Fibroblast of lung (primary cell): ENCODE measurements around the gene OTOA. TPM values are rescaled to one million over a fixed set of nuclear protein-coding genes. Genes with fewer than 3 reads are reported as not detected.
"Not testable (repeated sequence)": the region's sequence is repeated elsewhere in the genome, so short reads cannot be mapped to it uniquely, and the experiment has no call there.

ENCODE experiments used
- DNase-seq, 2 donors: peaks; one replicate each; pipeline versions ENCODE4 v3.0.0 to v3.0.0-alpha.2; 2010; ENCODE audit warnings: low read depth in 2 of 2
- H2AFZ ChIP-seq: 2 replicates; pipeline ENCODE4 v1.5.1; 2012; ENCODE audit warnings: low read length, control low read depth, inconsistent platforms
- H3K27ac ChIP-seq: 2 replicates; pipeline ENCODE4 v1.5.1; 2011; ENCODE audit warnings: low read length, control low read depth; ENCODE audit not compliant: insufficient read depth
- H3K27me3 ChIP-seq: 2 replicates; pipeline ENCODE4 v1.5.1; 2011; ENCODE audit warnings: mild to moderate bottlenecking, low read length; ENCODE audit not compliant: control insufficient read depth, insufficient read depth
- H3K36me3 ChIP-seq: 2 replicates; pipeline ENCODE4 v1.5.1; 2011; ENCODE audit warnings: low read length; ENCODE audit not compliant: control insufficient read depth, insufficient read depth
- H3K4me1 ChIP-seq: 2 replicates; pipeline ENCODE4 v1.5.1; 2011; ENCODE audit warnings: low read length; ENCODE audit not compliant: control insufficient read depth, insufficient read depth; ENCODE audit errors: extremely low read depth
- H3K4me2 ChIP-seq: 2 replicates; pipeline ENCODE4 v1.5.1; 2011; ENCODE audit warnings: low read length, control low read depth; ENCODE audit not compliant: insufficient read depth; ENCODE audit errors: extremely low read depth
- H3K4me3 ChIP-seq, 4 experiments: fragments of 200-600 bp in 1 of 4; sonication (generic) in 1 of 4; replicated peaks in 1 of 4; 2 replicates each; pipeline ENCODE4 v1.5.1; 2011 to 2016; ENCODE audit warnings: low read length in 4 of 4, low read depth in 3 of 4, mild to moderate bottlenecking in 3 of 4, control low read depth in 2 of 4, inconsistent platforms in 1 of 4, mixed read lengths in 1 of 4; ENCODE audit not compliant: insufficient read depth in 1 of 4; ENCODE audit errors: control extremely low read depth in 1 of 4
- H3K79me2 ChIP-seq: 2 replicates; pipeline ENCODE4 v1.5.1; 2012; ENCODE audit warnings: mild to moderate bottlenecking, low read length, inconsistent platforms; ENCODE audit not compliant: control insufficient read depth, insufficient read depth
- H3K9ac ChIP-seq: 2 replicates; pipeline ENCODE4 v1.5.1; 2011; ENCODE audit warnings: mild to moderate bottlenecking, low read length, control low read depth; ENCODE audit not compliant: insufficient read depth
- H3K9me3 ChIP-seq: 2 replicates; pipeline ENCODE4 v1.5.1; 2012; ENCODE audit warnings: low read depth, low read length; ENCODE audit not compliant: control insufficient read depth, insufficient read depth
- H4K20me1 ChIP-seq: 2 replicates; pipeline ENCODE4 v1.5.1; 2011; ENCODE audit warnings: low read length; ENCODE audit not compliant: control insufficient read depth, insufficient read depth; ENCODE audit errors: extremely low read depth
- CTCF ChIP-seq, 2 donors: IDR thresholded peaks in 1 of 2; conservative IDR thresholded peaks in 1 of 2; 1 replicate in 1 of 2; 2 replicates in 1 of 2; pipeline ENCODE4 v1.5.1; 2011 to 2012; ENCODE audit warnings: low read length in 2 of 2, control low read depth in 1 of 2, inconsistent platforms in 1 of 2, low read depth in 1 of 2, mild to moderate bottlenecking in 1 of 2
- EZH2 ChIP-seq: IDR thresholded peaks from 2 replicates; pipeline ENCODE4 v1.5.1; 2012; ENCODE audit warnings: low read length, control low read depth, mild to moderate bottlenecking; ENCODE audit errors: missing control alignments
- polyA plus RNA-seq, 2 donors: library from polyadenylated mRNA; depleted of rRNA in 1 of 2; stranded (reverse) in 1 of 2; unstranded in 1 of 2; fragments of >200 nt; gene quantifications; 2 replicates each; pipeline ENCODE4 v1.2.1, GENCODE V29; 2011 to 2012; ENCODE audit warnings: missing spikeins in 1 of 2
- total RNA-seq: library from RNA; depleted of rRNA; stranded (reverse); fragments of >200 nt; gene quantifications from 2 replicates; pipeline ENCODE4 v1.2.1, GENCODE V29; 2014

The OTOA gene
- total and polyA plus RNA-seq, 2 donors (not counting 1 experiment from before 2014, with no cell fraction given), result 0.17 TPM; not detected in 1

- Histone ChIP-seq H4K20me1 (no peaks in the 10 kb centered on the region), H3K79me2 (no peaks in the 10 kb centered on the region), H3K4me1 (no peaks in the 10 kb centered on the region), H3K27ac (no peak overlapping the region), H2AFZ (no peak overlapping the region), H3K9ac (no peak overlapping the region), H3K27me3 (peaks cover 3% of the 10 kb centered on the region), H3K4me2 (no peak overlapping the region), H3K9me3 (no peaks in the 10 kb centered on the region), H3K36me3 (no peaks in the 10 kb centered on the region), H3K4me3 (no peak overlapping the region)
- TF ChIP-seq CTCF (conservative IDR thresholded peaks at IDR 0.05 in 1 of 2, IDR thresholded peaks at IDR 0.05 in 1 of 2; ENCODE audit: low read depth in 1 of 2, low read length in 2 of 2) (peak; percentile 43 to 49), EZH2 (no peak)
- DNase-seq, result no peak
Observed at GRCh38 chr16:21684199-21684598, 20.4 kb downstream of the OTOA start.

- no peak for DNase-seq
- Histone ChIP-seq H3K4me2 (no peak overlapping the region), H3K36me3 (no peaks in the 10 kb centered on the region), H3K9ac (no peak overlapping the region), H3K9me3 (no peaks in the 10 kb centered on the region), H3K79me2 (no peaks in the 10 kb centered on the region), H3K27ac (no peak overlapping the region), H3K4me3 (no peak overlapping the region), H2AFZ (no peak overlapping the region), H3K4me1 (no peaks in the 10 kb centered on the region), H3K27me3 (peaks cover 3% of the 10 kb centered on the region), H4K20me1 (no peaks in the 10 kb centered on the region)
- no peak for TF ChIP-seq EZH2
- TF ChIP-seq CTCF (conservative IDR thresholded peaks at IDR 0.05 in 1 of 2, IDR thresholded peaks at IDR 0.05 in 1 of 2; ENCODE audit: low read depth in 1 of 2, low read length in 2 of 2), result no peak
Observed at GRCh38 chr16:21685034-21685455, 21.3 kb downstream of the OTOA start.

GRCh38 chr16:21689107-21689506, 25.3 kb downstream of the OTOA start:
- no peak for TF ChIP-seq CTCF (conservative IDR thresholded peaks at IDR 0.05 in 1 of 2, IDR thresholded peaks at IDR 0.05 in 1 of 2; ENCODE audit: low read depth in 1 of 2, low read length in 2 of 2)
- no peak for TF ChIP-seq EZH2
- Histone ChIP-seq H3K79me2 (no peaks in the 10 kb centered on the region), H2AFZ (no peak overlapping the region), H3K27ac (no peak overlapping the region), H3K4me1 (no peaks in the 10 kb centered on the region), H3K4me2 (no peak overlapping the region), H3K9ac (no peak overlapping the region), H3K27me3 (peaks cover 3% of the 10 kb centered on the region), H4K20me1 (no peaks in the 10 kb centered on the region), H3K9me3 (no peaks in the 10 kb centered on the region), H3K36me3 (no peaks in the 10 kb centered on the region), H3K4me3 (no peak overlapping the region)
- no peak for DNase-seq

DNA sequence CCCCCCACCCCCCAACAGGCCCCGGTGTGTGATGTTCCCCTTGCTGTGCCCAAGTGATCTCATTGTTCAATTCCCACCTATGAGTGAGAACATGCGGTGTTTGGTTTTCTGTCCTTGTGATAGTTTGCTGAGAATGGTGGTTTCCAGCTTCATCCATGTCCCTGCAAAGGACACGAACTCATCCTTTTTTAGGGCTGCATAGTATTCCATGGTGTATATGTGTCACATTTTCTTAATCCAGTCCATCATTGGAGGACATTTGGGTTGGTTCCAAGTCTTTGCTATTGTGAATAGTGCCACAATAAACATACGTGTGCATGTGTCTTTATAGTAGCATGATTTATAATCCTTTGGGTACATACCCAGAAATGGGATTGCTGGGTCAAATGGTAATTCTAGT, 27.2 kb downstream of the OTOA start:
- not testable (repeated sequence) for H3K79me2 ChIP-seq, H2AFZ ChIP-seq, H3K27ac ChIP-seq, H3K4me3 ChIP-seq, H3K27me3 ChIP-seq, H3K4me1 ChIP-seq, H3K36me3 ChIP-seq, DNase-seq, H3K9me3 ChIP-seq, H3K4me2 ChIP-seq, H4K20me1 ChIP-seq, H3K9ac ChIP-seq
